ENCODE measurements around the gene PRR20G.

The PRR20G gene

GRCh38 chr3:127288343-127288742 is 497 bp upstream of the PRR20G start:
- no peak overlapping the region for H3K9ac ChIP-seq
- H4K20me1 ChIP-seq, result no peaks in the 10 kb centered on the region
- H3K9me3 ChIP-seq, result peaks cover 4% of the 10 kb centered on the region; the same call in 1 of the 2 replicates
- no peak overlapping the region for H3K27ac ChIP-seq
- no peak overlapping the region for H3K4me2 ChIP-seq
- H3K4me1 ChIP-seq, result no peaks in the 10 kb centered on the region
- H3K36me3 ChIP-seq, result no peaks in the 10 kb centered on the region
- H3K4me3 ChIP-seq, result no peak overlapping the region
- no peak for TF ChIP-seq Cebpa-rat (IDR thresholded peaks at IDR 0.05)
- H3K27me3 ChIP-seq, result no peaks in the 10 kb centered on the region

GRCh38 chr3:127286571-127287140 is 1.2 kb downstream of the PRR20G start:
- peaks cover 4% of the 10 kb centered on the region for H3K9me3 ChIP-seq
- H4K20me1 ChIP-seq, result no peaks in the 10 kb centered on the region
- H3K27ac ChIP-seq, result no peak overlapping the region
- H3K9ac ChIP-seq, result no peak overlapping the region
- no peak overlapping the region for H3K4me3 ChIP-seq
- H3K36me3 ChIP-seq, result no peaks in the 10 kb centered on the region
- H3K27me3 ChIP-seq, result no peaks in the 10 kb centered on the region
- no peaks in the 10 kb centered on the region for H3K4me1 ChIP-seq
- no peak for TF ChIP-seq Cebpa-rat (IDR thresholded peaks at IDR 0.05)
- H3K4me2 ChIP-seq, result no peak overlapping the region

GRCh38 chr3:127284258-127284657 is 3.6 kb downstream of the PRR20G start:
- Histone ChIP-seq H3K36me3 (no peaks in the 10 kb centered on the region), H3K9ac (no peak overlapping the region), H3K27ac (no peak overlapping the region)

GRCh38 chr3:127277561-127277960 is 10.3 kb downstream of the PRR20G start:
- Histone ChIP-seq H3K36me3 (no peaks in the 10 kb centered on the region), H3K4me1 (no peaks in the 10 kb centered on the region), H3K4me2 (no peak overlapping the region), H3K9me3 (peaks cover 32% of the 10 kb centered on the region), H4K20me1 (no peaks in the 10 kb centered on the region), H3K9ac (no peak overlapping the region), H3K27ac (no peak overlapping the region), H3K4me3 (no peak overlapping the region), H3K27me3 (no peaks in the 10 kb centered on the region)
- no peak for TF ChIP-seq Cebpa-rat (IDR thresholded peaks at IDR 0.05)

More at GRCh38 chr3:127284258-127284657, 3.6 kb downstream of the PRR20G start:
- no peaks in the 10 kb centered on the region for H4K20me1 ChIP-seq
- no peaks in the 10 kb centered on the region for H3K4me1 ChIP-seq
- H3K4me3 ChIP-seq, result no peak overlapping the region
- peaks cover 4% of the 10 kb centered on the region for H3K9me3 ChIP-seq
- no peak for TF ChIP-seq Cebpa-rat (IDR thresholded peaks at IDR 0.05)
- no peaks in the 10 kb centered on the region for H3K27me3 ChIP-seq
- H3K4me2 ChIP-seq, result no peak overlapping the region

- no peak overlapping the region for H3K9ac ChIP-seq
- H3K27me3 ChIP-seq, result no peaks in the 10 kb centered on the region
- no peaks in the 10 kb centered on the region for H3K4me1 ChIP-seq
- H4K20me1 ChIP-seq, result no peaks in the 10 kb centered on the region
- H3K9me3 ChIP-seq, result peaks cover 32% of the 10 kb centered on the region
- no peak for TF ChIP-seq Cebpa-rat (IDR thresholded peaks at IDR 0.05)
- no peak overlapping the region for H3K4me2 ChIP-seq
- no peak overlapping the region for H3K27ac ChIP-seq
- no peak overlapping the region for H3K4me3 ChIP-seq
- H3K36me3 ChIP-seq, result no peaks in the 10 kb centered on the region
These were observed 10.9 kb downstream of the PRR20G start for GRCh38 chr3:127276995-127277394.

- Histone ChIP-seq H3K4me2 (no peak overlapping the region), H3K4me1 (no peaks in the 10 kb centered on the region), H3K9me3 (peaks cover 32% of the 10 kb centered on the region), H3K36me3 (no peaks in the 10 kb centered on the region), H3K4me3 (no peak overlapping the region), H4K20me1 (no peaks in the 10 kb centered on the region), H3K27ac (no peak overlapping the region), H3K27me3 (no peaks in the 10 kb centered on the region), H3K9ac (no peak overlapping the region)
- no peak for TF ChIP-seq Cebpa-rat (IDR thresholded peaks at IDR 0.05)
These were observed 11.4 kb downstream of the PRR20G start for GRCh38 chr3:127276396-127276795.

GRCh38 chr3:127275287-127275781 is 12.5 kb downstream of the PRR20G start:
- Histone ChIP-seq H3K9me3 (peaks cover 32% of the 10 kb centered on the region), H3K27ac (no peak overlapping the region), H4K20me1 (no peaks in the 10 kb centered on the region), H3K36me3 (no peaks in the 10 kb centered on the region), H3K9ac (no peak overlapping the region), H3K4me3 (no peak overlapping the region), H3K4me1 (no peaks in the 10 kb centered on the region), H3K27me3 (no peaks in the 10 kb centered on the region), H3K4me2 (no peak overlapping the region)
- TF ChIP-seq Cebpa-rat (IDR thresholded peaks at IDR 0.05), result no peak

GRCh38 chr3:127274200-127274760 is 13.6 kb downstream of the PRR20G start:
- H3K36me3 ChIP-seq, result no peaks in the 10 kb centered on the region
- TF ChIP-seq Cebpa-rat (IDR thresholded peaks at IDR 0.05), result no peak
- H3K4me3 ChIP-seq, result no peak overlapping the region
- H3K27ac ChIP-seq, result no peak overlapping the region
- no peaks in the 10 kb centered on the region for H3K27me3 ChIP-seq
- H3K4me2 ChIP-seq, result no peak overlapping the region
- H3K4me1 ChIP-seq, result no peaks in the 10 kb centered on the region
- peaks cover 38% of the 10 kb centered on the region for H3K9me3 ChIP-seq
- H3K9ac ChIP-seq, result no peak overlapping the region
- H4K20me1 ChIP-seq, result no peaks in the 10 kb centered on the region

- Histone ChIP-seq H3K4me2 (no peak overlapping the region), H3K27ac (no peak overlapping the region), H3K27me3 (no peaks in the 10 kb centered on the region), H3K4me1 (no peaks in the 10 kb centered on the region), H3K4me3 (no peak overlapping the region), H3K36me3 (no peaks in the 10 kb centered on the region), H4K20me1 (no peaks in the 10 kb centered on the region), H3K9ac (no peak overlapping the region), H3K9me3 (peaks cover 49% of the 10 kb centered on the region)
- TF ChIP-seq Cebpa-rat (IDR thresholded peaks at IDR 0.05), result no peak
These were observed 14.6 kb downstream of the PRR20G start for GRCh38 chr3:127273206-127273605.

GRCh38 chr3:127266186-127266585 is 21.7 kb downstream of the PRR20G start:
- Histone ChIP-seq H3K27ac (no peak overlapping the region), H3K4me1 (no peaks in the 10 kb centered on the region), H3K9ac (no peak overlapping the region), H3K27me3 (no peaks in the 10 kb centered on the region), H3K4me2 (no peak overlapping the region), H3K4me3 (no peak overlapping the region), H3K9me3 (peaks cover 20% of the 10 kb centered on the region), H3K36me3 (no peaks in the 10 kb centered on the region), H4K20me1 (no peaks in the 10 kb centered on the region)
- no peak for TF ChIP-seq Cebpa-rat (IDR thresholded peaks at IDR 0.05)
